Mesenteric fat pad (tissue), 1 donor: ENCODE results near the gene C2orf81. TPM values are rescaled to one million over a fixed set of nuclear protein-coding genes. Genes with fewer than 3 reads are reported as not detected.
"Not testable (repeated sequence)": the region's sequence is repeated elsewhere in the genome, so short reads cannot be mapped to it uniquely, and the experiment has no call there.

ENCODE experiments used
- DNase-seq: peaks from one replicate; pipeline ENCODE4 v3.0.0-alpha.2; 2020; ENCODE audit warnings: low spot score
- total RNA-seq: library from RNA; stranded (reverse); fragmentation: NEBNext Ultra II Directional; extraction: Animal tissue kit (Norgen Biotek cat#: 25700); gene quantifications from one replicate; pipeline ENCODE4 v1.2.1, GENCODE V29; 2021
- donor health status: DM: yes; HTN: yes; CAD: no.

Gene C2orf81
- total RNA-seq, 1 donor from 2014 or later, result 1.1 TPM

- DNase-seq, result no peak
Measured at GRCh38 chr2:74424139-74424992, 2.9 kb upstream of the C2orf81 start.

GRCh38 chr2:74423231-74424095, 2.0 kb upstream of the C2orf81 start:
- DNase-seq, result no peak

- not testable (repeated sequence) for DNase-seq
Measured at GRCh38 chr2:74420443-74421103, 846 bp downstream of the C2orf81 start.

GRCh38 chr2:74420006-74420405, 1.4 kb downstream of the C2orf81 start:
- DNase-seq, result no peak

- no peak for DNase-seq
Measured at GRCh38 chr2:74419345-74419744, 2.1 kb downstream of the C2orf81 start.

GRCh38 chr2:74418312-74418711, 3.1 kb downstream of the C2orf81 start:
- DNase-seq, result no peak

- no peak for DNase-seq
Measured at GRCh38 chr2:74417763-74418162, 3.7 kb downstream of the C2orf81 start.

GRCh38 chr2:74417197-74417596, 4.2 kb downstream of the C2orf81 start:
- DNase-seq, result no peak

- DNase-seq, result no peak
Measured at GRCh38 chr2:74416778-74417177, 4.6 kb downstream of the C2orf81 start.

- DNase-seq, result no peak
Measured at GRCh38 chr2:74415762-74416395, 5.5 kb downstream of the C2orf81 start.

- DNase-seq, result no peak
Measured at GRCh38 chr2:74414881-74415761, 6.3 kb downstream of the C2orf81 start.

GRCh38 chr2:74414441-74414840, 7.0 kb downstream of the C2orf81 start:
- DNase-seq, result no peak

- DNase-seq, result no peak
Measured at GRCh38 chr2:74413001-74413698, 8.3 kb downstream of the C2orf81 start.

- DNase-seq, result no peak
Measured at GRCh38 chr2:74407682-74408081, 13.7 kb downstream of the C2orf81 start.

GRCh38 chr2:74406035-74406434, 15.4 kb downstream of the C2orf81 start:
- no peak for DNase-seq

- DNase-seq, result no peak
Measured at GRCh38 chr2:74401891-74402290, 19.5 kb downstream of the C2orf81 start.

- DNase-seq, result no peak
Measured at GRCh38 chr2:74399785-74400184, 21.6 kb downstream of the C2orf81 start.

GRCh38 chr2:74396149-74396548, 25.3 kb downstream of the C2orf81 start:
- DNase-seq, result no peak

GRCh38 chr2:74393525-74393924, 27.9 kb downstream of the C2orf81 start:
- no peak for DNase-seq

GRCh38 chr2:74392449-74392743, 29.0 kb downstream of the C2orf81 start:
- no peak for DNase-seq
